ENCODE measurements around the gene COL23A1. TPM values are rescaled to one million over a fixed set of nuclear protein-coding genes. Genes with fewer than 3 reads are reported as not detected.

COL23A1 gene
- total and polyA plus RNA-seq, 4 donors, result 0.76 to 4.4 (median 1.3) TPM

GRCh38 chr5:178582291-178582690, 7.9 kb downstream of the COL23A1 start:
- ATAC-seq (ENCODE audit: insufficient read depth, low FRiP score) (no peak), DNase-seq (no peak)
- 89 to 95% methylated on average over 13 of the region's 13 CpGs for WGBS, 2 donors

GRCh38 chr5:178581621-178582020, 8.6 kb downstream of the COL23A1 start:
- Histone ChIP-seq H3K27ac (ENCODE audit: low read depth in 1 of 2, low read length in 1 of 2) (no peak overlapping the region), H3K9ac (ENCODE audit: insufficient read depth in 1 of 2, low read length in 2 of 2) (no peak overlapping the region), H3K27me3 (ENCODE audit: control insufficient read depth in 3 of 3, insufficient read depth in 3 of 3, low read length in 2 of 3) (peaks cover 0 to 15% (median 0%) of the 10 kb centered on the region in 3 donors), H3K36me3 (ENCODE audit: control insufficient read depth in 4 of 4, insufficient read depth in 4 of 4, low read length in 4 of 4) (no peaks in the 10 kb centered on the region), H3K9me3 (ENCODE audit: control insufficient read depth in 4 of 4, insufficient read depth in 3 of 4, low read length in 3 of 4) (peaks cover 0 to 6% (median 0%) of the 10 kb centered on the region in 4 donors), H3K4me1 (ENCODE audit: control insufficient read depth in 5 of 5, insufficient read depth in 5 of 5, low read length in 5 of 5) (peaks cover 0 to 15% (median 0%) of the 10 kb centered on the region in 5 donors), H3K4me3 (no peak overlapping the region)
- ATAC-seq (ENCODE audit: insufficient read depth, low FRiP score), result no peak
- WGBS, 2 donors, result 81 to 87% methylated on average over 3 of the region's 3 CpGs
- DNase-seq, result no peak
- TF ChIP-seq CTCF (IDR thresholded peaks at IDR 0.05; ENCODE audit: control extremely low read depth, extremely low read depth), result no peak

More at GRCh38 chr5:178582291-178582690, 7.9 kb downstream of the COL23A1 start:
- Histone ChIP-seq H3K4me3 (no peak overlapping the region), H3K4me1 (ENCODE audit: control insufficient read depth in 5 of 5, insufficient read depth in 5 of 5, low read length in 5 of 5) (peaks cover 0 to 17% (median 0%) of the 10 kb centered on the region in 5 donors), H3K36me3 (ENCODE audit: control insufficient read depth in 4 of 4, insufficient read depth in 4 of 4, low read length in 4 of 4) (no peaks in the 10 kb centered on the region), H3K9me3 (ENCODE audit: control insufficient read depth in 4 of 4, insufficient read depth in 3 of 4, low read length in 3 of 4) (peaks cover 0 to 6% (median 0%) of the 10 kb centered on the region in 4 donors), H3K27ac (ENCODE audit: low read depth in 1 of 2, low read length in 1 of 2) (no peak overlapping the region), H3K27me3 (ENCODE audit: control insufficient read depth in 3 of 3, insufficient read depth in 3 of 3, low read length in 2 of 3) (peaks cover 0 to 18% (median 0%) of the 10 kb centered on the region in 3 donors), H3K9ac (ENCODE audit: insufficient read depth in 1 of 2, low read length in 2 of 2) (no peak overlapping the region)
- TF ChIP-seq CTCF (IDR thresholded peaks at IDR 0.05; ENCODE audit: control extremely low read depth, extremely low read depth), result no peak

- H3K9me3 ChIP-seq (ENCODE audit: control insufficient read depth in 4 of 4, insufficient read depth in 3 of 4, low read length in 3 of 4), result peaks cover 0 to 10% (median 0%) of the 10 kb centered on the region in 4 donors
- no peak overlapping the region for H3K4me3 ChIP-seq
- no peak overlapping the region for H3K9ac ChIP-seq (ENCODE audit: insufficient read depth in 1 of 2, low read length in 2 of 2)
- 89 to 91% methylated on average over 15 of the region's 15 CpGs for WGBS, 2 donors
- TF ChIP-seq CTCF (IDR thresholded peaks at IDR 0.05; ENCODE audit: control extremely low read depth, extremely low read depth), result no peak
- no peak for DNase-seq
- H3K27ac ChIP-seq (ENCODE audit: low read depth in 1 of 2, low read length in 1 of 2), result no peak overlapping the region
- H3K4me1 ChIP-seq (ENCODE audit: control insufficient read depth in 5 of 5, insufficient read depth in 5 of 5, low read length in 5 of 5), result peaks cover 0 to 8% (median 0%) of the 10 kb centered on the region in 5 donors
- ATAC-seq (ENCODE audit: insufficient read depth, low FRiP score), result no peak
- no peaks in the 10 kb centered on the region for H3K36me3 ChIP-seq (ENCODE audit: control insufficient read depth in 4 of 4, insufficient read depth in 4 of 4, low read length in 4 of 4)
- peaks cover 0 to 20% (median 0%) of the 10 kb centered on the region in 3 donors for H3K27me3 ChIP-seq (ENCODE audit: control insufficient read depth in 3 of 3, insufficient read depth in 3 of 3, low read length in 2 of 3)
Measured at GRCh38 chr5:178580271-178580955, 9.8 kb downstream of the COL23A1 start.
